Spleen (tissue), 7 donors: Measurements from ENCODE around the gene PSAPL1.

Experiments used
- POLR2A ChIP-seq, 3 donors: fragments of 450-650 bp; IDR thresholded peaks; one replicate each; pipeline ENCODE4 v1.5.1; 2017; ENCODE audit warnings: antibody characterized with exemption in 3 of 3, mild to moderate bottlenecking in 1 of 3
- TF ChIP-seq, protein P1 (sequence below), 11 experiments: fragments of 200-600 bp in 7 of 11; fragments of 450-650 bp in 4 of 11; sonication (generic) in 4 of 11; IDR thresholded peaks in 8 of 11; conservative IDR thresholded peaks in 3 of 11; 1 replicate in 7 of 11; 2 replicates in 4 of 11; pipeline versions ENCODE4 v1.4.0 to v1.8.0; 2016 to 2021; ENCODE audit warnings: antibody characterized with exemption in 11 of 11, inconsistent platforms in 4 of 11, mild to moderate bottlenecking in 1 of 11
- donor health status: DM: no; HTN: no; CAD: no; lungs with moderate emphysema.
- donor health status: DM: no; HTN: no; CAD: no.
- donor health status: DM: no; HTN: no; CAD: no.

GRCh38 chr4:7470111-7470510 is 35.4 kb upstream of the PSAPL1 start:
- TF ChIP-seq POLR2A (IDR thresholded peaks at IDR 0.05): no peak
- TF ChIP-seq, protein P1, sequence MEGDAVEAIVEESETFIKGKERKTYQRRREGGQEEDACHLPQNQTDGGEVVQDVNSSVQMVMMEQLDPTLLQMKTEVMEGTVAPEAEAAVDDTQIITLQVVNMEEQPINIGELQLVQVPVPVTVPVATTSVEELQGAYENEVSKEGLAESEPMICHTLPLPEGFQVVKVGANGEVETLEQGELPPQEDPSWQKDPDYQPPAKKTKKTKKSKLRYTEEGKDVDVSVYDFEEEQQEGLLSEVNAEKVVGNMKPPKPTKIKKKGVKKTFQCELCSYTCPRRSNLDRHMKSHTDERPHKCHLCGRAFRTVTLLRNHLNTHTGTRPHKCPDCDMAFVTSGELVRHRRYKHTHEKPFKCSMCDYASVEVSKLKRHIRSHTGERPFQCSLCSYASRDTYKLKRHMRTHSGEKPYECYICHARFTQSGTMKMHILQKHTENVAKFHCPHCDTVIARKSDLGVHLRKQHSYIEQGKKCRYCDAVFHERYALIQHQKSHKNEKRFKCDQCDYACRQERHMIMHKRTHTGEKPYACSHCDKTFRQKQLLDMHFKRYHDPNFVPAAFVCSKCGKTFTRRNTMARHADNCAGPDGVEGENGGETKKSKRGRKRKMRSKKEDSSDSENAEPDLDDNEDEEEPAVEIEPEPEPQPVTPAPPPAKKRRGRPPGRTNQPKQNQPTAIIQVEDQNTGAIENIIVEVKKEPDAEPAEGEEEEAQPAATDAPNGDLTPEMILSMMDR (IDR thresholded peaks at IDR 0.05 in 8 of 11, conservative IDR thresholded peaks at IDR 0.05 in 3 of 11): no peak
